NCI-H128 (cell line): ENCODE measurements around the gene ETV4.

ENCODE experiments used
- DNase-seq: peaks from one replicate; lab custom pipeline; 2025; ENCODE audit not compliant: unreplicated experiment; lab: John Stamatoyannopoulos, UW

Gene ETV4

DNA sequence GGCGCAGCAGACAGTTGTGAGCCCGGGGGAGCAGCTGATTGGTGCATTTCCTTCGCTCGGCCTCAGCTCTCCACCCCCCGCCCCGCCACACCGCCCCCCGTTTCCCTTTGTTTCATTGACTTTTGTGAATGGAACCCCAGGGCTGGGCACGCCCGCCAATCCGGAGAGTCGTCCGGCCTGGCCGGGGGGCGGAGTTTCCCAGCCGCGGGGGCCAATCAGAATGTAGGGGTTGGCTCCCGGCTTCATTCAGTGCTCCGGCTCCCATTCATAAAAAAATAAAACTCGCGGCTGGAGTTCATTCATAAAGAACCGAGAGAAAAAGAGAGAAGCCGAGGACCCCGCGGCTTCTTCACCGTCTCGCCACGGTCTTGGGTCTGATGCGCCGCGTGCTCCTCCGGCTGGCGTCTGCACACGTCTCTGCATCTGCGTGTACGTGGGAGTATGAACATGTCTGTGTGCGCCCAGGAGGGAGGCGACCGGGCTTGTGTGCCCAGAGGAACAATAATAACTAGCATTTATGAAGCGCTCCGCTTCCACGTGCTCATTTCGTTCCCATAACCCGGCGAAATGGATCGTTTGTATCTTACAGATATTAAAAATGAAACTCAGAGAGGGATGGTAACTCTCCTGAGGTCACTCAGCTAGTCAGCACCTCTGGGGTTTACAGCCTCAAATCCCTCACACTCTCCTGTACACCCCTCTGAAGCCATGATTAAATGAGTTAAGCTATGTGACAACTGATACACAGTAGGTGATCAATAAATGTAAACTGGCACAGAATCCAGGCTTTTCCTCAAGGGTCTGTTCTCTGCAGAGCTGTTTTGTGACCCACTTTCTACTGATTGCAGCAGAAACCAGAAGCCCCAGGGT, at the start of gene ETV4:
Gene ETV4 (minus strand): TSS at position 22 of the 870 bp plus-strand sequence. CDS start 723 bp downstream, outside the sequence.
- DNase-seq, result peak; percentile 45

- no peak for DNase-seq
These were observed 49.3 kb upstream of the ETV4 start for GRCh38 chr17:43595466-43595865.

GRCh38 chr17:43591779-43592562, 45.8 kb upstream of the ETV4 start:
- DNase-seq, result no peak

GRCh38 chr17:43591001-43591400, 44.9 kb upstream of the ETV4 start:
- no peak for DNase-seq

GRCh38 chr17:43588664-43589435, 42.7 kb upstream of the ETV4 start:
- DNase-seq, result no peak

DNA sequence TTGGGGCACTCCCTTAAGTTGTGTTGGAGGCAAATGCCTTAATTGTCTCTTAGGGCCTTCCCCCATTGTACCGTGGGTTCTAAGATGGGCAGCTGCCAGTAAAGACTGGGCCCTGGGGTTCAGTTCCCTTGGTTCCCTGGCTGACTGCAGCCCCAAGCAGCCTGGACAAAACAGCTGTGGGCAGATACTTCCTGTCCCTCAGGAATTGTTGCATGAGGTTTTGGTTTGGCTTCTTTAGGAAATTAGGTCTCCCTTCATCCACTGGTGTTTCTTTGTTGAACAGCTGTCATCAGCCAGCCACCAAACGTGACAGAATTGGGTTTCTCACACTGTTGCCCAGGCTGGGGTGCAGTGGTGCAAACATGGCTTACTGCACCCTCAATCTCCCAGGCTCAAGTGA, 42.0 kb upstream of the ETV4 start:
- no peak for DNase-seq

DNA sequence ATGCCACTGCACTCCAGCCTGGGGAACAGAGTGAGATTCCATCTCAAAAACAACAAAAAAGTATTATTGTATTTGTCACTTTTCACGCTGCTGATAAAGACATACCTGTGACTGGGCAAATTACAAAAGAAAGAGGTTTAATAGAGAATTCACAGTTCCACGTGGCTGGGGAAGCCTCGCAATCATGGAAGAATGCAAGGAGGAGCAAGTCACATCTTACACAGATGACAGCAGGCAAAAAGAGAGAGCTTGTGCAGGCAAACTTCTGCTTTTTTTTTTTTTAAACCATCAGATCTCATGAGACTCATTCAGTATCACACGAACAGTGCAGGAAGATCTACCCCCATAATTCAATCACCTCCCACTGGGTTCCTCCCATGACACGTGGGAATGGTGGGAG, 41.5 kb upstream of the ETV4 start:
- no peak for DNase-seq

DNA sequence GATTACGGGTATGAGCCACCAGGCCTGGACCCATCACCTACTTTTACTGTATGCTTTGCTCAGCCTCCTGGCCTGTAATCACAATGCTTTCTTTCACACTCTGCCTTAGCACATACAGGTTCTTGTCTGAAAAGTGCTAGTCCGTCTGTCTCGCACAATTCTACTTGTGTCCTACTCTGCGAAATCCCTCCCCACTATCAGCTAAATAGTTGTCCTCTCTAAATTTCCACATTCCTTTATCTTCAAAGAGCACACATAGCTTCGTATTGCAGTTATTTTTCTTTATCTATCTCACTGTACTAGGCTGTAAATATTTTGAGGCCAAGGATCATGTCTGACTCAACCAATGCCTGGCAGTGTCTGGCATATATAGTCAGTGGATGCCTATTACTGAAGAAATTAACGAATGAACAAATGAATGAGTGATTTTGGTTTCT, 38.5 kb upstream of the ETV4 start:
- no peak for DNase-seq

DNA sequence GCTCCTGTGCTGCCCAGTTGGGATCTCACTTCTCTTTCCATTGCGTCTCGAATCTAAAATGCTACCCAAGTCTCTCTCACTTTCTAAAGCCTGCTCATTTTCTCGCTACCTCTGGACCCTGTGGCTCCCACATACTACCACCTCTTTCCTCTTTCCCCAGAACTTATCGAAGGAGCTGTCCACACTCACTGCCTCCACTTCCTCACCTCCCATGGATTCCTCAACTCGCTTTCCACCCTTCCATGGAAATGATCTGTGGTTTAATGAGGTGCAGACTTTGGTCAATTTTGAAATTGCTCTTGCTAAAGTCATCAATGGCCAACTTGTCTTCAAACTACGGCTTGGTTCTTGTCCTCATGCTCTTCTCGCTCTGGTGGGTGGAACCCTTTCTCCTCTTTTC, 37.2 kb upstream of the ETV4 start:
- no peak for DNase-seq

DNA sequence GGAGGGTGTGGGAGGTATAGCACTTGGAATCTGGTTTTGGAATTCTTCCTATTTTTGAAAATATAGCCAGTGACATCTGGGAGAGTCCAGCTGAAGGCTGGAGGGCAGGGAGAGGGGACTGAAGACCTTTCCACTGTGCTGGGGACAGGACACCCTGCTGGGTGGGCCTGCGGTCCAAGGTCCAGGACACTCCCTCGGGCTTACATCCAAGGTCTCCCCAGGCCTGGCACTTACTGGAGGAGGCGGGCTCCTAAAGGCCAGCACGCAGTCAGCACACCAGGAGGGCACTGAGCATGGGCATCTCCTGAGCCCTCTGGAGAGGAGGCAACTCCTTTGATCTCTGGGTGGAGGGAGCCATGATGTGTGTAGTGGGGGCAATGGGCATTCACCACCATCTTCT, 35.5 kb upstream of the ETV4 start:
- DNase-seq, result no peak

DNA sequence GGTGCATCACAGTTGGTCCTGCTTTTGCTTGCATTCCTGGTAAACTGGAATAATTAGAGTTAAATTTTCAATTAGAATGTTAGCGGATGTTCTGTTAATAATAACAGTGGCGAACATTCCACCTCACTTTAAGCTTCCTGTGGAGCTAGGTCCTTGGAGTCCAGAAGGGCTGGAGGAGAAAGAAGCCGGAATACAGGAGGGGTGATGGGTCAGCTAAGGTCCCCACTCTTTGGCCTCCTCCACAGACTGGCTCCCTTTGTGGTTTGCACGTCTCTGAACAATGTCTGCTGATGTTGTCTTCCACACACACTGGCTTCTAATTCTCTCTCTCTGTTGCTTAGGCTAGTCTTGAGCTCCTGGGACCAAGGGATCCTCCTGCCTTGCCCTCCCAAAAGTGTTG, 35.0 kb upstream of the ETV4 start:
- no peak for DNase-seq

- no peak for DNase-seq
These were observed 33.5 kb upstream of the ETV4 start for GRCh38 chr17:43579566-43580140.

DNA sequence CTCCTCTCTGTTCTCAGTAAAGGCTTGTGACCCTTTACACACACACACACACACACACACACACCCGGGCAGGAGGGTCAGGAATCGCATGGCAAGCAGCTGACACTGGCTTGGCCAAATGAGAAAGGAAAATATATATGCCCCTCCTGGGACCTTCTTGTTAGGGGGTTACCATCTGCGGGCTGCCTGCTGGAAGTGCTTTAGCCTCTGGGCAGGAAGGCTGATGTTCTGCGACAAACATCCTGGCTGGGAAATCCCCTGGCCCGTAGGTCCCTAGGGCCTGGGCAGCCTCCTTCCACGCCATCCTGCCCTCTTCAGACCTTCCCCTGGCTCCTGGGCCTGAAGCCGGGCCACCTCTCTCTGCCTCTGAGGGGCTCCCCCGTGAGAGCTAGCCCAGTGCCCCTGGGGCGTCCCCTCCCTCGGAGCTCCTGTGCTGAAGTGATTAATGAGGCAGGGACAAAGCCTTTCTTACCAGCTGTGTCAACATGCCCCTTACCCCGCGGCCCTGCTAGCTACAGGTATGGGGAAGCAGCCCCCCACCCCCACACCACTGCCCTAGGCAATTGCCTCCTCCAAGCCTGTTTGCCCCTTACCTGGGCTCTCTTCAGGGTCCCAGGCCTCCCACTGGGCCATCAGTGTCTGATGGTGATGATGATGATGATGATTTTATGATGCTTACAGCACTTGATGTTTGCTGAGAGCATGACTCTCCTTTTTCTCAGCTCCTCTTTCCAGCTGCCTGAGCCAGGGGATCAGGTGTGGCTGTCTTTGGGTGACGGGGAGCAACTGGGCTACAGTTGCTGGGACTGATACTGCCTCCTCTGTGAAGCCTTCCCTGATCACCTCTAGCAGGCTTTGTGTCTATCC, 32.8 kb upstream of the ETV4 start:
- DNase-seq, result no peak

GRCh38 chr17:43578404-43578698, 32.2 kb upstream of the ETV4 start:
- no peak for DNase-seq

- no peak for DNase-seq
These were observed 31.7 kb upstream of the ETV4 start for GRCh38 chr17:43577664-43578403.

DNA sequence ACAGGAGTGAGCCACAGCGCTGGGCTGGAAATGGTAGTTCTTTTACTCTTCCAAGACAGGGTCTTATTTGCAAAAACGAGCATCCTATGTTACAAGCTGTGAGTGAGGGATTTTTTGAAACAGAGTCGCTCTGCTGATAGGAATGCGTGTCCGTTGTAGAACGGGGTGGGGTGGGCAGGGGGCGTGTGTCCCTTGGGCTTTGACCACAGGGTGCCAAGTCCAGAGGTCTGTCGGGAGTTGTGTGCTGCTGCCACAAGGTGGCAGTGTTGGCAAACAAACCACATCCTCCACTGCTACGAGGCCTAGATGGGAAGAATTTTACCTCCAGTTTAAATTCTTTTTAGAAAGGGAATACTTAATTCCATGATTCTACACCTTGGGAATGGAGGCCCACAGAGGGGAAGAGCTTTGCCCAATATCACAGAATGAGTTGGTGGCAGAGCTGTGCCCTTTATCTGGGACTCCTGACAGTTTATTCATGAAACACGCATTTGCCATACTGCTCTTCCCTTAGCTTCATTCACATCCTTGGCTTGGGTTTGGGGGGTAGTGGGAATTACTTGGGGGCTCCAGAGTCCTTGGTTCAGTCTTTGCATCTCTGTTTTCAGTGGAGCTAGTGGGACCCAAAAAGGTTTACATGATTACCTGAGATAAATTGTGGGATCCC, 30.6 kb upstream of the ETV4 start:
- DNase-seq, result no peak

DNA sequence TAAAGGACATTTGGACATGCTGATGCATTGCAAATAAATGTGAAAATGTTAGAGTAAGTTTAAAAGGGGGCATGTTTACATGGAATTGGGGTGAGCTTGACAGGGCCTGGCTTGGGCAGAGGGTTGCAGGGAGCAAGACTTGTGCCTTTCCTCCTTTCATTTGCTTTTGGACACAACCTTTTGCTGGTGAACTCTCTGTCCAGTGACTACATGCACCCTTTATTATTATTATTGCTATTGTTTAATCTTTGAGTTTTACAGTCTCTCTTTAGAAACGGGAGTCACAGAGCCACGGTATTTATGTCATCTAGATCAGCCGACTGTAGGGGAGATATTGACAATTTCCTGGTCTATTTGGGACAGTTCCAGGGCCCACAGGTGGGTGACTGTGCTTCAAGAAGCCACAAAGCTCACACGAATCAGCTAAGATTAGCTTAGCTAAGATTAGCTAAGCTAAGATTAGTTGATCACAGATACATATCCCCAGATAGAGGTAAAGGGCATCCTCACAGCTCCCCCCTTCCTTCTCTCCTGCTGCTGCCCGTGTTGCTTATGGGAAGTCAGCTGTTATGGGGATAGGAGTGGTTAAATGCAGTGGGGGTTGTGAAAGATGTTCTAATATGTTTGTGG, 28.9 kb upstream of the ETV4 start:
- no peak for DNase-seq

GRCh38 chr17:43574348-43574747, 28.2 kb upstream of the ETV4 start:
- no peak for DNase-seq
